NB4 (cell line): ENCODE measurements around the gene TBC1D9.

Experiments used
- DNase-seq: peaks from one replicate; pipeline ENCODE4 v3.0.0; 2010; ENCODE audit warnings: low read depth
- H3K4me3 ChIP-seq: one replicate; pipeline ENCODE4 v1.5.1; 2011; ENCODE audit warnings: mild to moderate bottlenecking, low read depth, low read length, moderate library complexity
- MYC ChIP-seq: IDR thresholded peaks from 2 replicates; pipeline ENCODE4 v1.6.1; 2011; ENCODE audit warnings: low read depth, low read length
- POLR2A ChIP-seq: IDR thresholded peaks from 2 replicates; pipeline ENCODE4 v1.6.1; 2011; ENCODE audit warnings: mild to moderate bottlenecking; ENCODE audit not compliant: insufficient read length; ENCODE audit errors: extremely low read depth
- TF ChIP-seq, protein P1 (sequence below): IDR thresholded peaks from one replicate; pipeline ENCODE4 v1.5.1; 2012; ENCODE audit warnings: low read depth, low read length
- TF ChIP-seq, protein P2 (sequence below): IDR thresholded peaks from 2 replicates; pipeline ENCODE4 v1.6.1; 2011; ENCODE audit warnings: low read depth, low read length

TBC1D9 gene

DNA sequence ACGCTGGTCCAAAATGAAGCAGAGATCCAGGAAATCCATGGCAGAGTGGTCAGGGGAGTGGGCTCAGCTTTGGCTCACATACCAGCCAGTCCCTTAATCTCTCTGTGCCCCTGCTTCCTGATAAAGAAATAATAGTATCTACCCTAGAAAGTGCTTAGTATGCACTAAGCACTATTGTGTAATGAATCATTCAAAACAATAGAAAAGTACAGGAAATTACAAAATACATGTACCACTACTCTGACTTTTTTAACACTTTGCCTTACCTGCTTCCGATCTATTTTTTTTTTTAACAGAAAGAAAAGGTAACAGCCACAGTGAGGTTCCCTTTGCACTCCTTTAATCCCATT lies 49.9 kb downstream of the TBC1D9 start:
- no peak for DNase-seq
- H3K4me3 ChIP-seq, result no peak overlapping the region
- TF ChIP-seq POLR2A (no peak), MYC (no peak)
- TF ChIP-seq, protein P1, sequence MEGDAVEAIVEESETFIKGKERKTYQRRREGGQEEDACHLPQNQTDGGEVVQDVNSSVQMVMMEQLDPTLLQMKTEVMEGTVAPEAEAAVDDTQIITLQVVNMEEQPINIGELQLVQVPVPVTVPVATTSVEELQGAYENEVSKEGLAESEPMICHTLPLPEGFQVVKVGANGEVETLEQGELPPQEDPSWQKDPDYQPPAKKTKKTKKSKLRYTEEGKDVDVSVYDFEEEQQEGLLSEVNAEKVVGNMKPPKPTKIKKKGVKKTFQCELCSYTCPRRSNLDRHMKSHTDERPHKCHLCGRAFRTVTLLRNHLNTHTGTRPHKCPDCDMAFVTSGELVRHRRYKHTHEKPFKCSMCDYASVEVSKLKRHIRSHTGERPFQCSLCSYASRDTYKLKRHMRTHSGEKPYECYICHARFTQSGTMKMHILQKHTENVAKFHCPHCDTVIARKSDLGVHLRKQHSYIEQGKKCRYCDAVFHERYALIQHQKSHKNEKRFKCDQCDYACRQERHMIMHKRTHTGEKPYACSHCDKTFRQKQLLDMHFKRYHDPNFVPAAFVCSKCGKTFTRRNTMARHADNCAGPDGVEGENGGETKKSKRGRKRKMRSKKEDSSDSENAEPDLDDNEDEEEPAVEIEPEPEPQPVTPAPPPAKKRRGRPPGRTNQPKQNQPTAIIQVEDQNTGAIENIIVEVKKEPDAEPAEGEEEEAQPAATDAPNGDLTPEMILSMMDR, result no peak
- TF ChIP-seq, protein P2, sequence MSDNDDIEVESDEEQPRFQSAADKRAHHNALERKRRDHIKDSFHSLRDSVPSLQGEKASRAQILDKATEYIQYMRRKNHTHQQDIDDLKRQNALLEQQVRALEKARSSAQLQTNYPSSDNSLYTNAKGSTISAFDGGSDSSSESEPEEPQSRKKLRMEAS, result no peak

DNA sequence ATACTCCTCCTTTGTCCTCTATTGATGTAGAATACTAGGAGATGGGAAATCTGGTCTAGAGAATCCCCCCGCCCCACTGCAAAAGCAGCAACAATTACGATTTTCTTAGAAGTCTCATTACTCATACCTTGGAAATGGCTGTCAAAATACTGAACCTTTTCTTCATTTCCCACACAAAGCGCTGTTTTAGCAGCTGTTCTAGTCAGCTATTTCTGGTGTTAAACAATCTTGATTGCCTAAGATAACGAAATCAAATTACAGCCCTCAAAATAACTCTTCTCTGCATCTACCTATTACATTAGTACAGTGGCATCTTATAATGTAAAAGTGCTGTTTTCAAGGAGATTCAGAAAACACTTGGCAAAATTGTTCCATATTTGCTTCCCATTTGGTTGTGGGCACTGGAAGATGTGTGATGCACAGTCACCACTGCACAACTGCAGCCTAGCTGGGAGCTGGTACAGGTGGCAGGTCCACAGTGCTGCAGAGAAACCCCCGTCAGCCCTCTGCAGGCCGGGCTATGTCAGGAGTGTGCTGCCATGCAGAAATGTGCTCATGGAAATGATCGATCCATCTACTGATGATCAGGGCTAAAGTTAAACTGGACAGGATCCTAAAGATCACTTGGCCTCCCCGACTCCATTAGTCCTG lies 50.4 kb downstream of the TBC1D9 start:
- no peak for DNase-seq
- H3K4me3 ChIP-seq, result no peak overlapping the region
- TF ChIP-seq MYC, result no peak
- TF ChIP-seq, protein P1, result no peak
- TF ChIP-seq POLR2A, result no peak
- TF ChIP-seq, protein P2, result no peak

DNA sequence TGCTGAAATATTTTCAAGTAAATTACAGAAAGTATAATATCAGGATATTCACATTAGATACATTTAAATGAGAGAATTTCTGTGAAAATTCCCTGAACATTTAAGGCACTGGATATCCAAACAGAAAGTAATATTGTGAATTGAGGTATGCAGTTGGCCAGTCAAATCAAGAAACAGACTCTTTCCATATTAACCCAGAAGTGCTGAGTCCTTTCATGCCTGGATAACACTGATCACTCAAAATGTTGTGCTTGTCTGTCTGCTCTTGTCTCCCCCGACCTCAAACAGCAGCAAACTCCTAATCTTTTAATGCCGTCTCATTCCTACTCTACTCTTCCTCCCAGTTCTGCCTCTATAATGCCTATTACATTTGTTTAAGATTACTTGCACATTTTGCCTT lies 51.2 kb downstream of the TBC1D9 start:
- no peak overlapping the region for H3K4me3 ChIP-seq
- no peak for DNase-seq
- TF ChIP-seq, protein P1, result no peak
- no peak for TF ChIP-seq POLR2A
- TF ChIP-seq, protein P2, result no peak
- TF ChIP-seq MYC, result no peak

DNA sequence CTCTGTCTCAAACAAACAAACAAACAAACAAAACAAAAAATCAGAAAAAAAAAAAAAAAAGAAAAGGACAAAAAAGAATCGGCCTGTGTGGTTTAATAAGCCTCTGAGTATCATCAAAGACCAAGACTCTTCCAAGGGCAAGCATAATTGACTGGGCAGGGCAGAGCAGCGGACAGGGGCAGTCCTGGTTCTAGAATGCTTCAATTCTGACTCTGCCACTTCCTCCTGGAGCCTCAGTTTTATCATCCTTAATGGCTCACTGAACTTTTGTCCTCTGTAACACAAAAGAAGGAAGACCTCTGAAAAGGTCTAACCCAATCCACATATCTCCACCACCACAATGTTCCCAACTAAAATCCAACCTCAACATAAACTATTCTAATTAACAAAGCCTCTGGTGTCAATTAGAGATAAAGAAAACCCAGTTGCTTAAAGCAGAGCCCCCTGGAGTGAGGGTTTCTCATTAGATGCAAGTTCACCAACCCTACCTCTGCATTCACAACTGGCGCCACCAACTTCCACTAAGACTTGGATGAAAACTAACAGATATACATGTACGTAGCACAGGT lies 51.7 kb downstream of the TBC1D9 start:
- no peak overlapping the region for H3K4me3 ChIP-seq
- TF ChIP-seq MYC (no peak), POLR2A (no peak)
- TF ChIP-seq, protein P2, result no peak
- TF ChIP-seq, protein P1, result no peak
- no peak for DNase-seq

DNA sequence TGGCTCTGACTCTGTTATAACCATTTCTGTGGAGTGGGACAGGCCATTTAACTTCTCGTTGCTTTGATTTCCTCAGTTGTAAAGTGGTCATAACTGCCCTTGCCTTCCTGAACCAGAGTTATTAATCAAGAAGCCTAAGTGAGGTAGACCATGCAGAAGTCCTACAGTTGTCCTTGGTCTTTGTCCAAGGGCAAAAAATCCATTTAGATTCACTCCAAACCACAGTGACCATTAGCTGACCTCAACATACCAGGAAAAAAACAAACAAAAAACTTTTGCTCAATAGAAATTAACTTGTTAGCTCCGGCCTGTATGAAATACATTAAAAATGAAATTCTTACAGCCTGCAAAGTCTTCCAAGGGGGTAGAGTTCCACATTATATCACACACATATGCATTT lies 52.7 kb downstream of the TBC1D9 start:
- no peak for DNase-seq
- no peak overlapping the region for H3K4me3 ChIP-seq
- TF ChIP-seq POLR2A, result no peak
- TF ChIP-seq, protein P2, result no peak
- TF ChIP-seq MYC, result no peak

DNA sequence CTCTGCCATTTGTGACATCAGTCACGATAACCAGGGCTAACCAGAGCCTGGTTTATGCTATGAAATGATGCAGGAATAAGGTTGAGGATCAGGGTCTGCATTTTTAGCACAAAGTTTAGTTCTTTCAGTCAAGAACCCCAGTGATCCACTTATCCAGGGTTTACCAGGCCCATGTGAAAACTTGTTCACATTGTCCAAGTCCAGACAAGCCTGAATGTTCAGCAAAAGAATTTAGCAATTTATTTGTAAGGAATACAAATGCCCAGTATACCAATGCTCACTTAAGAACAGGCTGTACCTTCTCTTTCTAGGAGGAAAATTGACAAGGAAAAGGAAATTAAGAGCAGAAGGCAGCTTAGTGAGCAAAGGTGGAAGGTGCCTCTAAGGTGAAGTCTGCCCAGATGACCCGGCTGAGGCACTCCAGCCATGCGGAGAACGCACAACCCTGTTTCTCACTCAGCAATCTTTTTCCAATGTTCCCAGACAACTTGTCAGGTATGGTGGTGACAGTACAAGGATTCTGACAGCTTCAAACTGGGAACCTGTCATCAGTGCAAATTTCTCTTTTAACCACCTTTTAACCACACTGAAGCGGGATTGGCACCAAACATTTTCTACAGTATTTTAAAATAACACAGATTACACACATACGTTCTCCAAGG lies 54.0 kb downstream of the TBC1D9 start:
- DNase-seq, result no peak
- TF ChIP-seq, protein P1, result no peak
- TF ChIP-seq, protein P2, result no peak
- no peak for TF ChIP-seq POLR2A
- H3K4me3 ChIP-seq, result no peak overlapping the region
